GM21515 (cell line): Measurements from ENCODE around the gene LRPAP1.
"Not testable (repeated sequence)": the region's sequence is repeated elsewhere in the genome, so short reads cannot be mapped to it uniquely, and the experiment has no call there.

Experiments used
- ATAC-seq: cut with Tn5 transposase; IDR thresholded peaks from one replicate; pipeline ENCODE4 v1.9.1; 2021; ENCODE audit not compliant: unreplicated experiment

LRPAP1 gene

DNA sequence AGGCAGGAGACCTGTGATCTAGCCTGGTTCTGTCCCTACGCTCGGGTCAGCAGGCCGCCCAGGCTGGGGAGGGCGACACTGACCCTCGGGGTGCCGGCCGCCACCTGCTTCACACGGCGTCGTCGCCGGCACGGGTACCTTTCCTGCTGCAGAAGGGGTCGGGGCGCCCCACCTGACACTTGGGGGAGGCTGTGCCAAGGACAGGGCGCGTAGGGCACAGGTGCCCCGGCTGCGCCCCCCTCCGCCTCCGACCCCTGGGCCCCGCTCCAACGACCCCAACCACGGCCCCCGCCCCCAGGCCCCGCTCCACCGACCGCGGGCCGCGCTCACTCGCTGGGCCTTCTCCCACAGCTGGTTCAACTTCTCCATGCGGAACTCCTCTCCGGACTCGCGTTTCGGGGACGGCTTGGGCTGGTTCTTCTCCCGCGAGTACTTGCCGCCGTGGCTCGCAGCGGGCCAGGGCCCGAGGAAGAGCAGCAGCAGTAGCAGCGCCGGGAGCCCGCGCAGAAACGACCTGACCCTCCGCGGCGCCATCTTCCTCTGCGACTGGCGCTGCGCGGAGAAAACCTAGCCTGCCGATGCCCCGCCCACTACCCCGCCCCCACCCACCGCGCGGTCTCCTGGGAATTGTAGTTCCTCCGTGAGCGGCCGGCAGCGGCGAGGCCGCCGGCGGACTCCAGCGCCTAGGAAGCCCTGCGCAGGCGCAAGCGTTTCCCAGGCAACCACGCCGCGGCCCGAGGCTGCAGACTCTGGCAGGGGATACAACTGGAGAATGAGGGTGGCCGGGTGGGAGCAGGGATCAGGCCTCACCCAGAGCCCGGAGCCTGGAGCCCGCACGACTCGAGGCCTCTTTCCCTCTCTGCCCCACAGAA is at the start of gene LRPAP1:
Gene LRPAP1, minus strand, starts transcription at position 544 of the 872 bp plus-strand sequence. Its CDS starts 10 bp downstream, at position 534.
- peak; percentile 78 for ATAC-seq

GRCh38 chr4:3581334-3582090 is 49.3 kb upstream of the LRPAP1 start:
- ATAC-seq: not testable (repeated sequence)

- ATAC-seq: not testable (repeated sequence)
Observed at GRCh38 chr4:3580859-3581258, 48.6 kb upstream of the LRPAP1 start.

DNA sequence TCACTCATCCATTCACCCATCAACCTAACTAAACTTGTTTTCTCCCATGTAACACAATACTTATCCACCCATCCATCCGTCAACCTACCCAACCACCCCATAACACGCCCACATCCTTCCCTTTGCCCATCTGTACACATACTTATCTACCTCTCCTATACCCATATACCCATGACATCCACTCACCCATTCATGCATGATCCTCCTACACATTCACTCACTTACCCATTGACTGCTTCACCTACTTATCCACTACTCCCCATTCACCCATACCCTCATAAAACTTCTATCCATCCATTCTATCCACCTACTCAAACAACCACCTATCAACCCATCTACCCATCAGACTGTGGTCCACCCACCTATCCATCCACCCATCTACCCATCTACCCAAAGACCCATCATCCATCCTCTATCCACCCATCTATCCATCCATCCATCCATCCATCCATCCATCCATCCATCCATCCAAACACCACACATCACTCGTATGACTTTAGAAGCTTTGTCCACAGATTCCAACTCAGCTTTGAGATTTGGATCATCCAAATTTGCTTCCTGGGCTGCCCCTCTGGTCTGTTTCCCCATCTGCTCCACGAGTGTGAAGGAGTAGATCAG is 46.4 kb upstream of the LRPAP1 start:
- not testable (repeated sequence) for ATAC-seq

DNA sequence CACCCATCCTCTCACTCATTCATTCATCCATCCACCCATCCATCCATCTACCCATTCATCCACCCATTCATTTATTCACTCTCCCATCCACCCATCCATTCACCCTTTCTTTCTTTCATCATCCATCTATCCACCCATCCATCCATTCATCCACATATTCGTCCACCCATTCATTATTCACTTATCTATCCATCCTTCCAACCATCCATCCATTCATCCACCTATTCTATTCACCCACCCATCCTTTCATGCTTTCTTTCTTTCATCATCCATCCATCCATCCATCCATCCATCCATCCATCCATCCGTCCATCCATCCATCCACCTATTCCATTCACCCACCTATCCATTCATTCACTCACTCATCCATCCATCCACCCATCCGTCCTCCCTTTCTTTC is 45.8 kb upstream of the LRPAP1 start:
- ATAC-seq: not testable (repeated sequence)

- ATAC-seq: not testable (repeated sequence)
Observed at GRCh38 chr4:3577208-3577892, 45.1 kb upstream of the LRPAP1 start.

DNA sequence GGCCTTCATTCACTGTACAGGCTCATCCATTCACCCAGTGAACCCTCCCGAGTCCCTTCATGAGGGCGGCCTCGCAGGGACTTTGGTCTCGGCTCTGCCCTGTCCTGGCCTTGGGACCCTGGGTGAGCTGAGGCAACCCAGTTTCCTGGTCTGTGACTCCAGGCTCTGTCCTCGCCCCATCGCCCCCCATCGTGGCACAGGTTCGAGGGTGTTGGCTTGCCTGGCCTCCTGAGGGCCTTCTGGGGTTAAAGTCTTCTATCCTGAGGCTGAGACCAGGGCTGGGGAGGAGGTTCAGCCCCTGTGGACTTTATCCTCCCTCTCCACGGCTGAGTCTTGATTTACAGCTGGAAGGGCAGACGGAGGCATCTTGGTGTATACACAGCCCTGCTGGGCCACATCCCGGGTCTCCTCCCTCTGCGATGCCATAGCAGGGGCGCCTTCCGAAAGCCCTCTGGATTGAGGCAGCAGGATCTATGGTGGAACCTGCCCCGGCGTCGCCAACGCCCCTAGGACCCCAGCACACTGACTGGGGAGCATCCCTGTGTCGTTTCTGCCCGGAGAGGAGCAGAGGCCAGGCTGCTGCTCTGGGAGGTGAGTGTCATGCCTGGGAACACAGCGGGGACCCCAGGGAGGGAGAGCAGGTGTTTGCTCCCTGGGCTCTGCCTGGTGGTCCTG is 44.4 kb upstream of the LRPAP1 start:
- not testable (repeated sequence) for ATAC-seq

DNA sequence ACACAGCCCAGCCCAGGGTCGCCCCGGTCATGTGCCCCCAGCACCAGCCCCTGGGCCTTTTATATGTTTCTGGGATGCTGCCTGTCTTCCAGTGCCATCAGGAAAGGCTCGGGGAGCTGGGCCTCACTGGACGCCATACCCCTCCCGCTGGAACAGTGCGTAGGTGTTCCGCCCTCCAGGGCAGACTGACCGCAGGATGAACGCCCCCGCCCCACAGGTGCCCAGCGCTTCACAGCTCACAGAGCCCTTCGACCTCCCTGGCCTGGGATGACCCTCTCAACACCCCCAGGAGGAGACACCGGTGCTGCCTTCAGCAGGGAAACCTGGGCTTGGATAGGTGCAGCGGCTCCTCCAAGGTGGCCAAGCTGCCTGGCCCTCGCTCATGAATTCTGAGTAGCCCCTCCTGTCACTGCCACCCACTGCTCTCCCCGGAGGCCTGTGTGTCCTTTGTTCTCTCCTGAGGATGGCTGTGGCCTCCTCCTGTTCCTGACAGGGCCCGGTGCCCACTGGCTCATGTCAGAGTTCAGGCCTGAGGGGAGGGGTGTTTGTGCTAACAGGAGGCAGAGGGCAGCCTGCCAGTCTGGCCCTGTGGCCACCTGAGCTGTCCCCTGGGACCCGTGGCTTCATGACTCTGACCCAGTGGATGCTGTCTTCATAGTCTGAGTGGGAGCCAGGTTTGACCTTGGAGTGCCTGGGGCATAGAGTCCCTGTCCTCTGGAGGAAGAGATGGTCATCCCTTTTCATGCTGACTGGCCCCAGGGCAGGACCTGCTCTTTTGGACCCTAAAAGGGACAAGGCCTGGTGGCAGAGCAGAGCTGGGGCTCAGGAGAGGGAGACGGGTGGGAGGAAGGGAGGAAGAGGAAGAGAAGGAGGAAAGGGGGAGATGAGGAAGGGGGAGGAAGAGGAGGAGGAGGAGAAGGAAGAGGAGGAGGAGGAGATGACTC is 43.5 kb upstream of the LRPAP1 start:
- ATAC-seq: not testable (repeated sequence)

DNA sequence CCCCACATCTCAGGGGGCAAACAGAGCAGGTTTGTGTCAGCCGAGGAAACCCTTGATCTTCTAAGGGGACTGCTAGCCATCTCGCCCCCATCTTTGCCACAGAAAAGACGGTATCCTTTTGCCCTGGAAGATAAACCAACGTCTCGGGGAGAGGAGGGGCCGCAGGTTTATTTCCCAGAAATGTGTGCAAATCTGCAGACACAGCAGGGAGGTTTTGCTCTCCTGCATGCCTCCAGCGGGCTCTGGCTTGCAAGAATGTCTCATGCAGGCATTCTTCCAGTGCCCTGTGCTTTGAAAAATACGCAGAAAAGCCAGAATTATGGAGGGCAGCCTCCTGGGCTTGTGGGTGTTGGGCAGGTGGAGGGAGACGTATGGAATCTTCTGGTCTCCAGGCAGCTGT is 42.6 kb upstream of the LRPAP1 start:
- ATAC-seq: not testable (repeated sequence)

- ATAC-seq: not testable (repeated sequence)
Observed at GRCh38 chr4:3574346-3574745, 42.1 kb upstream of the LRPAP1 start.

DNA sequence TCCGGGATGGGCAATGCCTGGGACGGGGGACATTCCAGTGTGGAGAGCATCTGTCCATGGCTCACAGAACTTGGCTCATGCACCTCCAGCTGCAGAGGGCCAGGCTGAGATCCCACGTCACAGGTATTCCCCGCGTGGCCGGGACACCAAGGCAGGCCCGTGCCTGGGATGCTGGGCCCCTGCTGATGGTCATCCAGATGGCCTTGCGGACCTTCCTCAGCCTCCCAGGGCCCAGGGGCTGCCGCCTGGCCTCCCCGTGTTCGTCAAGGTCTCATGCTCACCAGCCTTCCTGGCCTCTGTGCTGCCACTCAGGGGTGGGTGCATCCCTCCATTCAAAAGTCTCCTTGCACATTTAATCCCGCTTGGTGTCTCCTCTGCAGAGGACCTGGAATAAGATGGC is 40.9 kb upstream of the LRPAP1 start:
- no peak for ATAC-seq

DNA sequence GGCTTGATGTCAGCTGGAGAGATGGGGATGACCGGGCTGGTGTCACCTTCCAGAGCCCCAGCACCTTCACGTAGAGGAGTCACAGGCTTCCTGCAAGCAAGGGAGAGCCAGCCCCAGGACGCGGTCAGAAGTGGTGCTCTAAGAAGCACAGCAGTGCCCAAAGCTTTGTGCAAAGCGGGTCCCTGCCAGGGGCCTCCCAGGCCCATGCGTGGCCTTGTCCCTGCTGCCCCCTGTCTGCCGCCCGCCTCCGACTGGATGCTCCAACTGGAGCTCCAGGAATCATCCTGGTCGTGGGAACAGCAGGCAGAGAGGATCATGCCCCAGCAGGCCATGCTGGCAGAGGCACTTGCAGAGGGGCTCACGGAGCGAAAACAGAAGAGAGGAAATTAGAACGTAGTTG is 40.1 kb upstream of the LRPAP1 start:
- no peak for ATAC-seq

GRCh38 chr4:3571921-3572320 is 39.7 kb upstream of the LRPAP1 start:
- no peak for ATAC-seq

GRCh38 chr4:3570923-3571322 is 38.7 kb upstream of the LRPAP1 start:
- ATAC-seq: not testable (repeated sequence)

DNA sequence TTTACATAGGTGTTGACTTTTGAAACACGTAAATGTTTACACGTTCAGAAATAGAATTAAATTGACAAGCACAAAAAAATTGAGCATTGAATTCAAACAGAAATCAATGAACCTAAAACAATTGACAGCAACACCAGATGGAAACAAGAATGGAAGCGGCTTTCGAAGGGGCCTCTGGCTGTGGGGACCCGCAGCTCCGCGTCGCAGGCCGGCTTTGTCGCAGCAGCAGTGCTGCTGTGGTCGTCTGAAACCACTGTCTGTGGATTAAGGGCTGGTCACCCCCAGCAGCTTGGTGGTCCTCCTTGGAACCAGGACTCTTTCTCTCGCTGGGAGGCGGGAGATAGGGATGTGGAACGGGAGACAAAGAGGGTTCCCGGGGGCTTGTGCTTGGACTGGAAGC is 37.4 kb upstream of the LRPAP1 start:
- not testable (repeated sequence) for ATAC-seq

GRCh38 chr4:3566701-3567100 is 34.5 kb upstream of the LRPAP1 start:
- ATAC-seq: not testable (repeated sequence)

GRCh38 chr4:3566301-3566700 is 34.1 kb upstream of the LRPAP1 start:
- not testable (repeated sequence) for ATAC-seq

DNA sequence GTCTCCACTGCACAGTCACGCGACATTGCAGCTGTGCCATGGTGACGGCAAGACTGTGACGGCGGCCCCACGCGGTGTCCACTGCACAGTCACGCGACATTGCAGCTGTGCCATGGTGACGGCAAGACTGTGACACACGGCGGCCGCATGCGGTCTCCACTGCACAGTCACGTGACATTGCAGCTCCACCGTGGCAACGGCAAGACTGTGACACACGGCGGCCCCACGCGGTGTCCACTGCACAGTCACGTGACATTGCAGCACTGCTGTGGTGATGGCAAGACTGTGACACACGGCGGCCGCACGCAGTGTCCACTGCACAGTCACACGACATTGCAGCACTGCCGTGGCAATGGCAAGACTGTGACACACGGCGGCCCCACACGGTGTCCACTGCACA is 32.7 kb upstream of the LRPAP1 start:
- ATAC-seq: not testable (repeated sequence)

DNA sequence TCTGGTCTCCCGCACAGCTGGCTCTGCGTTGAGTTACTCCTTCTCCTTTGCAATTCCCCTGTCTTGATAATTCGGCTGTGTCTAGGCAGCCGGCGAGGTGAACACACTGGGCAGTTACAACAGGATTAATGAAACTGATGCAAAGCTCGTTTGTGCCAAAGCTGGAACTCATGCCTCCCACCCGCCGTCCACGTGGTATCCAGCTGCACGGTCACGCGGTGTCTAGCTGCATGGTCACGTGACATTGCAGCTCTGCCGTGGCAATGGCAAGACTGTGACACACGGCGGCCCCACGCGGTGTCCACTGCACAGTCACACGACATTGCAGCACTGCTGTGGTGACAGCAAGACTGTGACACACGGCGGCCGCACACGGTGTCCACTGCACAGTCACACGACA is 31.2 kb upstream of the LRPAP1 start:
- ATAC-seq: no peak
